HL-60/S4 (cell line): Measurements from ENCODE around the gene TMEM88.

Experiments used
- in situ Hi-C: fragments of 300-500 bp; cut with MboI; formaldehyde crosslinking; loops from 2 replicates; pipeline ENCODE4 v1.14.3; 2022; ENCODE audit warnings: low sequenced_read_pairs

TMEM88 gene

GRCh38 chr17:7884581-7885366 is 29.9 kb downstream of the TMEM88 start:
- in situ Hi-C loops, result no loop called here

- in situ Hi-C loops, result no loop called here
These were observed 30.7 kb downstream of the TMEM88 start for GRCh38 chr17:7885367-7886226.

- in situ Hi-C loops, result no loop called here
These were observed 31.6 kb downstream of the TMEM88 start for GRCh38 chr17:7886227-7887037.

DNA sequence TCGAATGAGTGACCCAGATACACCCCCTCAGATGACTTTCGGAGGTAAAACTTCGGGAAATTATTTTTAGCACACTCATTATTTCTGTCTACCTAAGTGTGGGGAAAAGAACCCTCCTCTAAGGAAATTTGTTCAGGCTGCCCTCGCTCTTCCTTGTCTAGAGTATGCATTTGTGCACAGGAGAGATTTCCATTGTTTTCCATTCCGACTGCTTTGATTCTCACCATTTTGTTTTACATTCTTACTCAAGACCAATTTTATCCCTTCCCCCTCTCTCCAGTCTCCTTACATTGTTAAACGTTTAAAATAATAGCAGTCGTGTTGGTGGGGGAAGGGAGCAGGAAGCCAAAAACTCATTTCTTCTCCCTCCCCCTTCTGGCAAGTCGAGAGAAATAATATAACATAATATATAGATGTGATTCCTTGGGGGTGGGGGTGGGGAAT is 32.2 kb downstream of the TMEM88 start:
- in situ Hi-C loops, result no loop called here

DNA sequence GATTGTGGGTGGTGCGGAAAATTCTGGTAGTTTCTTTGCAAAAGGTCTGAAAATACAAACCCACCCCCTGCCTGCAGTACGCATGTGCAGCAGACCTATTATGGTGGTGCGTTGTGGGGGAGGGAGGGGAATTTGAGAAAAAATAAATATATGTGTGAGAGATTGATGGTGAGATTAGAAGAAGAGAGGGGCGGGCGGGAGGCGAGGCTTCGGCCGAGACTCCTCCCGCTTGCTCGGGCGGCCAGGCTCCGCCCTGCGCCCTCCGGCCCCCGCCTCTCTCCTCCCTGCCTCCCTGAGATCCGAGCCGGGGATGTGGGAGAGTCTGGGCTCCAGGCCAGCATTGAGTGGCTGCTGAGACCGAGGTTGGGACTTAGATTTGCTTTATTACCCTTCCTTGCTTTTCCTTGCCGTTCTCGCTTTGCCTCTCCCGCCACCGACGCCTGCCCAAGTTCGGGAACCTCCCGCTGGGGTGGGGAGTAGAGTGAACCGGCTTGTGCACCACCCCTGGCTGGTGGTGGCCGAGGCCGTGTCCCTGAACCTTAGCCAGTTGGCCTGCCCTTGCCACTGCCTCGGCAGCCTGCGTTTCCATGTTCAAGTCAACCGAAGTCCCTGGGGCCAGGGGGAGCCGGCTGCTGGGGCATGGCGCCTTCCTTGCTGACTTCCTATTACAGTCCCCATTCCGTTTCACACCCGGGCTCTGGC is 32.8 kb downstream of the TMEM88 start:
- in situ Hi-C loops, result no loop called here

GRCh38 chr17:7888184-7888920 is 33.5 kb downstream of the TMEM88 start, which contains the start of gene CHD3:
Gene CHD3 (plus strand): TSS chr17:7888789. CDS start chr17:7889001, 212 bp downstream.
- in situ Hi-C loops, result no loop called here

- in situ Hi-C loops, result no loop called here
These were observed 34.5 kb downstream of the TMEM88 start for GRCh38 chr17:7889166-7889955.

GRCh38 chr17:7893187-7893880 is 38.5 kb downstream of the TMEM88 start:
- in situ Hi-C loops, result no loop called here

DNA sequence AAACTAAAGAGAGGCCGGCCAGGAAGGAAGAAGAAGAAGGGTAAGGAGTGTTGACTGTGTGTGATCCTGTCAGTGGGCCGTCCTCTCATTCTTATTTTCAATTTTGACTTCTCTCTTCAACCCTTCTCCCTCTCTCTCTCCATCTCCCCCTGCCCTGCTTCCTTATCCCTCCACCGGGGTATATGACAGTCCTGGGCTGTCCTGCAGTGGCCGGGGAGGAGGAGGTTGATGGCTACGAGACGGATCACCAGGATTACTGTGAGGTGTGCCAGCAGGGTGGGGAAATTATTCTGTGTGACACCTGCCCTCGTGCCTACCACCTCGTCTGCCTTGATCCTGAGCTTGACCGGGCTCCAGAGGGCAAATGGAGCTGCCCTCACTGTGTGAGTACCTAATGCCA is 39.4 kb downstream of the TMEM88 start:
- in situ Hi-C loops, result no loop called here

- in situ Hi-C loops, result no loop called here
These were observed 40.0 kb downstream of the TMEM88 start for GRCh38 chr17:7894866-7895265.

DNA sequence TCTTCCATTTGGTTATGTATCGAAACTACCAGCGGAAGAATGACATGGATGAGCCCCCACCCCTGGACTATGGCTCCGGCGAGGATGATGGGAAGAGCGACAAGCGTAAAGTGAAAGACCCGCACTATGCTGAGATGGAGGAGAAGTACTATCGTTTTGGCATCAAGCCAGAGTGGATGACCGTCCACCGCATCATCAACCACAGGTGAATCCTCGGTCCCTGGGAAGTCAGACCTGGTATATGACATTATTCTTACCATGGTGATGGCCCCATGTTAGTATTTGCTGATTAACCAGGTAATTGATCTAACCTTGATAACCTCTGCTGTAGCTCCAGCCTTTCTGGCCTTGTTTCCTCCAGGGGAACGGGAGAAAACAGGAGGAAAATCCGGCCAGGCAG is 42.2 kb downstream of the TMEM88 start:
- in situ Hi-C loops, result no loop called here

DNA sequence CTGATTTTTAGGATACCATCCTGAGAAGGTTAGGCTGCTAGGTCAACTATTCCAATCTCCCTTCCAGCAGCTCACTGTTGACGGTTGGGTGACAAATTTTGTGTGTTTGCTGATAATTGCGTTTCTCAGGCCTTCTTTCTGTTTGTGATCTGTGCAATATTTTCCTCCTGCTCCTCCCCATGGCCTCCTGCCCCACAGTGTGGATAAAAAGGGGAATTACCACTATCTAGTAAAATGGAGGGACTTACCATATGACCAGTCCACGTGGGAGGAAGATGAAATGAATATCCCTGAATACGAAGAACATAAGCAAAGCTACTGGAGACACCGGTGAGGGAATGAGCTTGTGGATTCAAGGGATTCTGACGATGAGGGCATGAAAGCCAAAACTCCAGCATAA is 42.9 kb downstream of the TMEM88 start:
- in situ Hi-C loops, result no loop called here

GRCh38 chr17:7903154-7904103 is 48.6 kb downstream of the TMEM88 start:
- in situ Hi-C loops, result no loop called here
